H9 (cell line): ENCODE data around the gene CCDC170. TPM values are rescaled to one million over a fixed set of nuclear protein-coding genes. Genes with fewer than 3 reads are reported as not detected.

Experiments
- DNase-seq: peaks from one replicate; pipeline ENCODE4 v3.0.0-alpha.2; 2017
- H2AFZ ChIP-seq: one replicate; pipeline ENCODE4 v1.6.1; 2013; ENCODE audit warnings: mild to moderate bottlenecking, low read length, control low read depth, moderate library complexity
- H2AK5ac ChIP-seq: 2 replicates; pipeline ENCODE4 v1.6.1; 2013; ENCODE audit warnings: low read length, control low read depth, mixed read lengths; ENCODE audit not compliant: insufficient read length
- H2BK120ac ChIP-seq: one replicate; pipeline ENCODE4 v1.6.1; 2013; ENCODE audit warnings: low read depth, mild to moderate bottlenecking, low read length, control low read depth, inconsistent platforms; ENCODE audit not compliant: poor library complexity, severe bottlenecking
- H2BK12ac ChIP-seq: 2 replicates; pipeline ENCODE4 v1.6.1; 2013; ENCODE audit warnings: low read length, control low read depth, mixed read lengths, low read depth; ENCODE audit not compliant: insufficient read length
- H2BK15ac ChIP-seq: 2 replicates; pipeline ENCODE4 v1.6.1; 2013; ENCODE audit warnings: low read depth, low read length, control low read depth
- H2BK20ac ChIP-seq: one replicate; pipeline ENCODE4 v1.6.1; 2013; ENCODE audit warnings: low read depth, mild to moderate bottlenecking, low read length, control low read depth, inconsistent platforms; ENCODE audit not compliant: poor library complexity, severe bottlenecking
- H2BK5ac ChIP-seq: 2 replicates; pipeline ENCODE4 v1.6.1; 2013; ENCODE audit warnings: low read length, control low read depth, mixed read lengths; ENCODE audit not compliant: insufficient read length
- H3K14ac ChIP-seq: 2 replicates; pipeline ENCODE4 v1.6.1; 2013; ENCODE audit warnings: low read length, control low read depth; ENCODE audit not compliant: insufficient read depth
- H3K18ac ChIP-seq: 2 replicates; pipeline ENCODE4 v1.6.1; 2013; ENCODE audit warnings: low read depth, mild to moderate bottlenecking, mixed read lengths, low read length, control low read depth; ENCODE audit not compliant: insufficient read length
- H3K23ac ChIP-seq: 2 replicates; pipeline ENCODE4 v1.6.1; 2013; ENCODE audit warnings: low read length, control low read depth, mixed read lengths, low read depth; ENCODE audit not compliant: insufficient read length
- H3K23me2 ChIP-seq: 2 replicates; pipeline ENCODE4 v1.6.1; 2013; ENCODE audit warnings: low read depth, mild to moderate bottlenecking, mixed read lengths, low read length, control low read depth; ENCODE audit not compliant: insufficient read length, poor library complexity, severe bottlenecking
- H3K27ac ChIP-seq: 2 replicates; pipeline ENCODE4 v1.5.1; 2013; ENCODE audit warnings: low read length, control low read depth, mixed read lengths, low read depth; ENCODE audit not compliant: insufficient read length
- H3K27me3 ChIP-seq: 2 replicates; pipeline ENCODE4 v1.6.1; 2013; ENCODE audit warnings: low read length, control low read depth, inconsistent platforms; ENCODE audit not compliant: insufficient read depth
- H3K4ac ChIP-seq: 2 replicates; pipeline ENCODE4 v1.6.1; 2013; ENCODE audit warnings: low read depth, mild to moderate bottlenecking, control low read depth, inconsistent platforms, low read length, moderate library complexity
- H3K4me1 ChIP-seq: 2 replicates; pipeline ENCODE4 v1.6.1; 2013; ENCODE audit warnings: low read length, control low read depth, inconsistent platforms; ENCODE audit not compliant: insufficient read depth
- H3K4me2 ChIP-seq: 2 replicates; pipeline ENCODE4 v1.6.1; 2013; ENCODE audit warnings: low read length, control low read depth, mixed read lengths; ENCODE audit not compliant: insufficient read length, insufficient read depth
- H3K56ac ChIP-seq: 2 replicates; pipeline ENCODE4 v1.6.1; 2013; ENCODE audit warnings: low read depth, mild to moderate bottlenecking, mixed read lengths, low read length, control low read depth; ENCODE audit not compliant: insufficient read length
- H3K79me1 ChIP-seq: 2 replicates; pipeline ENCODE4 v1.6.1; 2013; ENCODE audit warnings: low read depth, mild to moderate bottlenecking, moderate library complexity, low read length, control low read depth, inconsistent platforms; ENCODE audit not compliant: insufficient read depth, poor library complexity, severe bottlenecking
- H3K79me2 ChIP-seq: 2 replicates; pipeline ENCODE4 v1.6.1; 2013; ENCODE audit warnings: low read length, control low read depth, inconsistent platforms; ENCODE audit not compliant: insufficient read depth
- H3K9ac ChIP-seq: 2 replicates; pipeline ENCODE4 v1.6.1; 2013; ENCODE audit warnings: low read length, control low read depth, mixed read lengths; ENCODE audit not compliant: insufficient read length; ENCODE audit errors: extremely low read depth
- H3K9me3 ChIP-seq: one replicate; pipeline ENCODE4 v1.6.1; 2013; ENCODE audit warnings: low read depth, low read length, inconsistent platforms; ENCODE audit not compliant: control insufficient read depth
- H3T11ph ChIP-seq: one replicate; pipeline ENCODE4 v1.6.1; 2013; ENCODE audit warnings: mild to moderate bottlenecking, low read length, control low read depth, inconsistent platforms
- H4K20me1 ChIP-seq: one replicate; pipeline ENCODE4 v1.6.1; 2013; ENCODE audit not compliant: control insufficient read depth, insufficient read length, insufficient read depth
- H4K5ac ChIP-seq: 2 replicates; pipeline ENCODE4 v1.6.1; 2013; ENCODE audit warnings: low read depth, mild to moderate bottlenecking, mixed read lengths, low read length, control low read depth; ENCODE audit not compliant: insufficient read length
- H4K8ac ChIP-seq: replicated peaks from 2 replicates; pipeline ENCODE4 v1.6.1; 2013; ENCODE audit warnings: low read length, control low read depth, mixed read lengths, low read depth; ENCODE audit not compliant: insufficient read length
- H4K91ac ChIP-seq: 2 replicates; pipeline ENCODE4 v1.6.1; 2013; ENCODE audit warnings: low read depth, mild to moderate bottlenecking, moderate library complexity, mixed read lengths, low read length, control low read depth; ENCODE audit not compliant: insufficient read length
- H3K27ac Mint-ChIP-seq, 3 experiments: 2 replicates in 2 of 3; 3 replicates in 1 of 3; pipeline ENCODE4 v1.8.0; 2020 to 2021; ENCODE audit warnings: mixed read lengths in 3 of 3, mild to moderate bottlenecking in 1 of 3, moderate library complexity in 1 of 3
- H3K27me3 Mint-ChIP-seq: 2 replicates; pipeline ENCODE4 v1.8.0; 2021; ENCODE audit warnings: low read depth, mild to moderate bottlenecking, moderate library complexity, mixed read lengths
- H3K36me3 Mint-ChIP-seq, 3 experiments: 2 replicates in 2 of 3; 3 replicates in 1 of 3; pipeline ENCODE4 v1.8.0; 2020 to 2021; ENCODE audit warnings: low read depth in 3 of 3, mixed read lengths in 3 of 3; ENCODE audit not compliant: insufficient read depth in 1 of 3
- H3K4me1 Mint-ChIP-seq, 2 experiments: 2 replicates each; pipeline ENCODE4 v1.8.0; 2020; ENCODE audit warnings: mixed read lengths in 2 of 2
- H3K4me3 Mint-ChIP-seq, 2 experiments: 2 replicates in 1 of 2; 3 replicates in 1 of 2; pipeline ENCODE4 v1.8.0; 2020 to 2021; ENCODE audit warnings: mild to moderate bottlenecking in 2 of 2, mixed read lengths in 2 of 2, moderate library complexity in 1 of 2
- H3K9me3 Mint-ChIP-seq, 2 experiments: 2 replicates in 1 of 2; 3 replicates in 1 of 2; pipeline ENCODE4 v1.8.0; 2020; ENCODE audit warnings: mild to moderate bottlenecking in 2 of 2, mixed read lengths in 2 of 2, moderate library complexity in 1 of 2
- CTCF ChIP-seq: fragments of 200-600 bp; sonication (generic); conservative IDR thresholded peaks from 3 replicates; pipeline ENCODE4 v1.8.0; 2021; ENCODE audit warnings: antibody characterized with exemption, mild to moderate bottlenecking
- WGBS: extraction: QIAGEN DNeasy Blood & Tissue Kit; methylation state at CpG from one replicate; pipeline ENCODE4 v1.1.7; 2013; ENCODE audit warnings: missing lambda C conversion rate, low lambda C conversion rate, mixed read lengths; ENCODE audit not compliant: insufficient read length; ENCODE audit errors: extremely low coverage; 5-methylcytosine and 5-hydroxymethylcytosine counted together
- total RNA-seq: library from RNA; stranded (reverse); gene quantifications from 2 replicates; pipeline ENCODE4 v1.2.1, GENCODE V29; 2021

CCDC170 gene
- total RNA-seq, 1 experiment from 2014 or later: 0.07 TPM

- H3K23ac ChIP-seq: no peak overlapping the region
- H2BK15ac ChIP-seq: no peak overlapping the region
- H3K4me1 ChIP-seq: peaks cover 3% of the 10 kb centered on the region; the same call in 1 of the 2 replicates
- H3K9me3 Mint-ChIP-seq: peaks cover 0 to 6% of the 10 kb centered on the region in 2 experiments; a peak in 4 of 5 replicates
- no peak overlapping the region for H3K4ac ChIP-seq
- H3K56ac ChIP-seq: no peak overlapping the region
- peaks cover 3% of the 10 kb centered on the region; the same call in 1 of the 2 replicates for H3K27me3 Mint-ChIP-seq
- H2AK5ac ChIP-seq: no peak overlapping the region
- TF ChIP-seq CTCF: no peak
- no peak overlapping the region for H3K14ac ChIP-seq
- H3K79me2 ChIP-seq: no peaks in the 10 kb centered on the region
- no peaks in the 10 kb centered on the region for H3K23me2 ChIP-seq
- no peak overlapping the region for H2BK12ac ChIP-seq
- no peaks in the 10 kb centered on the region for H3K9me3 ChIP-seq
- no peak overlapping the region for H2BK5ac ChIP-seq
- no peak overlapping the region for H3K18ac ChIP-seq
- H3K9ac ChIP-seq: no peak overlapping the region
- DNase-seq: no peak
- H3K4me3 Mint-ChIP-seq: no peak overlapping the region
- H2BK20ac ChIP-seq: no peak overlapping the region
- H3T11ph ChIP-seq: no peak overlapping the region
- no CpG with 5 or more reads among the region's 2 CpGs for WGBS
- no peaks in the 10 kb centered on the region for H3K27me3 ChIP-seq
- H3K79me1 ChIP-seq: no peaks in the 10 kb centered on the region
- peaks cover 0 to 6% (median 5%) of the 10 kb centered on the region in 3 experiments; a peak in 2 of 7 replicates for H3K36me3 Mint-ChIP-seq
- H3K4me1 Mint-ChIP-seq: peaks cover 6 to 21% of the 10 kb centered on the region in 2 experiments
- H4K8ac ChIP-seq: no peak overlapping the region
- H4K5ac ChIP-seq: no peak overlapping the region
- H3K27ac Mint-ChIP-seq: no peak overlapping the region
- H2AFZ ChIP-seq: no peak overlapping the region
- H2BK120ac ChIP-seq: no peak overlapping the region
- H4K20me1 ChIP-seq: no peaks in the 10 kb centered on the region
- H3K4me2 ChIP-seq: no peak overlapping the region
- no peak overlapping the region for H3K27ac ChIP-seq
- no peak overlapping the region for H4K91ac ChIP-seq
Observed at GRCh38 chr6:151585741-151586140, 91.9 kb downstream of the CCDC170 start.
